Measurements from ENCODE around the gene FAM120B.

DNA sequence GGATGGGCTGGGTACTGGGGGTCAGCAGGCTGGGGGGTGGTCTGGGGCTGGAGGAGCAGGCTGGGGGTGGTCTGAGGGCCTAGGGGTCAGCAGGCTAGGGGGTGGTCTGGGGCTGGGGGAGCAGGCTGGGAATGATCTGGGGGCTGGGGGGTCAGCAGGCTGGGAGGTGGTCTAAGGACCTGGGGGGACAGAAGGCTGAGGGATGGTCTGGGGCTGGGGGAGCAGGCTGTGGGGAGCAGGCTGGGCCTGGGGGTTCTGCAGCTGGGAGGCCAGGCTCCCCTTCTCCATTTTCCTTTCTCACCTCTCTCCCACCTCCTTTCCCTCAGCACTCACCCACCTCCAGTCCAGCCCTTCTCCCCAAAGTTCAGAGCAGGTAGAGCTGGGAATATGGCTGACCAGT lies 132.3 kb downstream of the FAM120B start:
- no peak for TF ChIP-seq ZFP3 (CRISPR knock-in tag; IDR thresholded peaks at IDR 0.05)
- TF ChIP-seq, protein P1, sequence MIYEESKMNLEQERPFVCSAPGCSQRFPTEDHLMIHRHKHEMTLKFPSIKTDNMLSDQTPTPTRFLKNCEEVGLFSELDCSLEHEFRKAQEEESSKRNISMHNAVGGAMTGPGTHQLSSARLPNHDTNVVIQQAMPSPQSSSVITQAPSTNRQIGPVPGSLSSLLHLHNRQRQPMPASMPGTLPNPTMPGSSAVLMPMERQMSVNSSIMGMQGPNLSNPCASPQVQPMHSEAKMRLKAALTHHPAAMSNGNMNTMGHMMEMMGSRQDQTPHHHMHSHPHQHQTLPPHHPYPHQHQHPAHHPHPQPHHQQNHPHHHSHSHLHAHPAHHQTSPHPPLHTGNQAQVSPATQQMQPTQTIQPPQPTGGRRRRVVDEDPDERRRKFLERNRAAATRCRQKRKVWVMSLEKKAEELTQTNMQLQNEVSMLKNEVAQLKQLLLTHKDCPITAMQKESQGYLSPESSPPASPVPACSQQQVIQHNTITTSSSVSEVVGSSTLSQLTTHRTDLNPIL (CRISPR knock-in tag; IDR thresholded peaks at IDR 0.05; ENCODE audit: low read depth) = no peak
- no peak for TF ChIP-seq PPARA (CRISPR knock-in tag; IDR thresholded peaks at IDR 0.05; ENCODE audit: borderline replicate concordance)
- no peak for TF ChIP-seq GLIS3 (CRISPR knock-in tag; IDR thresholded peaks at IDR 0.05)
- no peak for TF ChIP-seq ZNF565 (CRISPR knock-in tag; conservative IDR thresholded peaks at IDR 0.05; ENCODE audit: low read depth)
- TF ChIP-seq BACH2 (CRISPR knock-in tag; IDR thresholded peaks at IDR 0.05; ENCODE audit: borderline replicate concordance) = no peak
- TF ChIP-seq ZC3H10 (CRISPR knock-in tag; IDR thresholded peaks at IDR 0.05) = no peak
- no peak for TF ChIP-seq RARB (CRISPR knock-in tag; IDR thresholded peaks at IDR 0.05)
